Measurements from ENCODE around the gene NOS3. TPM values are rescaled to one million over a fixed set of nuclear protein-coding genes. Genes with fewer than 3 reads are reported as not detected.

Gene NOS3
- polyA plus RNA-seq, 1 of the 3 experiments (the other 2 are of a cell fraction): 0.41 TPM

DNA sequence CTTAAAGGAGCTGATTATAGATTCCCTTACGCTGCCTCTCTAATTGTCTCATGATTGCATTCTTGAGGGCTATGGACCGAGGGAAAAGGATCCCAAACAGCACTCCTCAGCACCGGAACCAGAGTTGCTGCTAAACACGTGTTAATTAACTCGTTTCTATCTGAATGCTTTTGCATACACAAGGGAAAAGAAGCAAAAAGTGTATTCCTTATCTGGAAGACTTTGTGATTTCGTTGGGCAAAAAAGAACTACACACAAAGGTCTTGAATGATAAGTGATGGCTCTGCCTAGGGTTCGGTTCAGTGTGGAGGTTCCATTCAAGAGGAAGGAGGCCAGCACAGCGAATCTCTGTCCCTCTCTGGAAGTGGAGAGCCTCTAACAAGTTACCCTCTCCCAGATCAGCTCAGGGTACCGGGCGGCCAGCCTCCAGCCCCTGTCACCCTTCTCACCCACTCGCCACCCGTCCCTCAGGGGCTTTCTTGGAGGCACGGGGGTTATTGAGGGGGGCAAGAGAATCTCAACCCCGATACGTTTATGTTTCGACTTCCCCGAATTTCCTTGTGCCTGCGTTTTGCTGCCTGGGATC is 68.1 kb downstream of the NOS3 start:
- Histone ChIP-seq H3K9ac (peak overlapping the region; percentile 84), H3F3A (replicated peaks; ENCODE audit: insufficient read depth) (no peaks in the 10 kb centered on the region), H4K20me1 (ENCODE audit: insufficient read depth) (peaks cover 32% of the 10 kb centered on the region), H2AFZ (ENCODE audit: low read depth) (0 out of 2 replicates have a peak overlapping the region, but pooled peaks have one; percentile 76), H3K9me2 (no peaks in the 10 kb centered on the region), H3K79me2 (ENCODE audit: insufficient read depth) (peaks cover 62% of the 10 kb centered on the region), H3K4me2 (peak overlapping the region; percentile 85), H3K9me3 (no peaks in the 10 kb centered on the region), H3K4me1 (ENCODE audit: control insufficient read depth in 1 of 2, insufficient read depth in 2 of 2, low read depth in 1 of 2, low read length in 1 of 2) (peaks cover 28 to 50% of the 10 kb centered on the region in 2 experiments), H3K36me3 (replicated peaks in 1 of 2; ENCODE audit: control insufficient read depth in 1 of 2, insufficient read depth in 2 of 2, low read length in 1 of 2) (peaks cover 17 to 33% of the 10 kb centered on the region in 2 experiments), H3K27ac (ENCODE audit: low read depth in 2 of 2, low read length in 1 of 2) (peak overlapping the region; percentile 95 to 99), H3K4me3 (ENCODE audit: low read depth in 2 of 2, low read length in 1 of 2) (peak overlapping the region; percentile 66 to 99), H3K27me3 (ENCODE audit: insufficient read depth) (no peaks in the 10 kb centered on the region)
- 20% methylated on average over 18 of the region's 18 CpGs for WGBS (ENCODE audit: low lambda C conversion rate)
- no peak for DNase-seq
- no peak for TF ChIP-seq NFIC (IDR thresholded peaks at IDR 0.05; ENCODE audit: borderline replicate concordance)
- TF ChIP-seq EZH2phosphoT487 (IDR thresholded peaks at IDR 0.05; ENCODE audit: borderline replicate concordance, low read depth): no peak
- TF ChIP-seq EP300 (IDR thresholded peaks at IDR 0.05; ENCODE audit: borderline replicate concordance in 1 of 2, low read depth in 1 of 2, low read length in 1 of 2): no peak
- no peak for TF ChIP-seq MEF2A (IDR thresholded peaks at IDR 0.05; ENCODE audit: borderline replicate concordance, low read depth)
- no peak for TF ChIP-seq JUND (IDR thresholded peaks at IDR 0.05)
- TF ChIP-seq GATA2 (CRISPR knock-in tag; IDR thresholded peaks at IDR 0.05): no peak
- TF ChIP-seq YY1 (IDR thresholded peaks at IDR 0.05; ENCODE audit: low read depth): no peak
- TF ChIP-seq TAF1 (IDR thresholded peaks at IDR 0.05; ENCODE audit: borderline replicate concordance, low read depth, low read length): no peak
- TF ChIP-seq SMC3 (IDR thresholded peaks at IDR 0.05; ENCODE audit: low read depth, low read length): no peak
- no peak for TF ChIP-seq TCF12 (IDR thresholded peaks at IDR 0.05)
- no peak for TF ChIP-seq RXRA (IDR thresholded peaks at IDR 0.05; ENCODE audit: borderline replicate concordance, low read depth)
- no peak for TF ChIP-seq CHD2 (IDR thresholded peaks at IDR 0.05; ENCODE audit: low read length, partially characterized antibody)
- no peak for TF ChIP-seq FOXM1 (IDR thresholded peaks at IDR 0.05; ENCODE audit: low read depth)
- ChIA-PET POLR2A (interaction anchor here (0.8 to 2.3 kb wide), 5 partner anchors 11 to 27 kb away, joined by 3 to 11 read pairs (median 3); partner anchors contain the start of genes AGAP3, ASIC3 and FASTK), CTCF (interaction anchor here (0.6 to 12.2 kb wide), 12 partner anchors 9 to 73 kb away, joined by 3 to 126 read pairs (median 4); partner anchors contain the start of genes ABCB8, ASIC3, FASTK and TMUB1)

GRCh38 chr7:151059367-151060112 is 68.7 kb downstream of the NOS3 start, which contains the start of gene SLC4A2:
SLC4A2 (plus strand) TSS chr7:151059589; CDS start chr7:151061988, 2,399 bp downstream.
- Histone ChIP-seq H3K9me3 (no peaks in the 10 kb centered on the region), H3K9ac (peak within 1 kb of the TSS; percentile 84), H2AFZ (ENCODE audit: low read depth) (peak within 1 kb of the TSS; percentile 83), H3K36me3 (replicated peaks in 1 of 2; ENCODE audit: control insufficient read depth in 1 of 2, insufficient read depth in 2 of 2, low read length in 1 of 2) (peaks cover 20 to 31% of the 10 kb centered on the region in 2 experiments), H3K27me3 (ENCODE audit: insufficient read depth) (no peaks in the 10 kb centered on the region), H3K9me2 (no peaks in the 10 kb centered on the region), H4K20me1 (ENCODE audit: insufficient read depth) (peaks cover 36% of the 10 kb centered on the region), H3K79me2 (ENCODE audit: insufficient read depth) (peaks cover 69% of the 10 kb centered on the region), H3K4me1 (ENCODE audit: control insufficient read depth in 1 of 2, insufficient read depth in 2 of 2, low read depth in 1 of 2, low read length in 1 of 2) (peaks cover 28 to 50% of the 10 kb centered on the region in 2 experiments), H3K4me2 (peak within 1 kb of the TSS; percentile 85), H3K4me3 (ENCODE audit: low read depth in 2 of 2, low read length in 1 of 2) (peak within 1 kb of the TSS; percentile 66 to 99), H3F3A (replicated peaks; ENCODE audit: insufficient read depth) (no peaks in the 10 kb centered on the region), H3K27ac (ENCODE audit: low read depth in 2 of 2, low read length in 1 of 2) (peak within 1 kb of the TSS; percentile 95 to 99)
- WGBS (ENCODE audit: low lambda C conversion rate): under 1% methylated on average over 48 of the region's 75 CpGs
- CTCF ChIA-PET: interaction anchor here (0.6 to 12.2 kb wide), 27 partner anchors 10 to 161 kb away, joined by 3 to 126 read pairs (median 4); partner anchors contain the start of genes ABCB8, ASIC3, FASTK and TMUB1
- peak; percentile 98 for DNase-seq
- 0 out of 2 replicates have a peak, but pooled peaks have one; percentile 9 for TF ChIP-seq YY1 (IDR thresholded peaks at IDR 0.05; ENCODE audit: low read depth)
- 0 out of 2 replicates have a peak, but pooled peaks have one; percentile 5 for TF ChIP-seq GABPA (IDR thresholded peaks at IDR 0.05; ENCODE audit: low read depth)
- TF ChIP-seq TEAD4 (IDR thresholded peaks at IDR 0.05; ENCODE audit: borderline replicate concordance, insufficient read depth): 0 out of 2 replicates have a peak, but pooled peaks have one; percentile 13
- peak; percentile 27 for TF ChIP-seq TAF1 (IDR thresholded peaks at IDR 0.05; ENCODE audit: borderline replicate concordance, low read depth, low read length)
- TF ChIP-seq, protein P1, sequence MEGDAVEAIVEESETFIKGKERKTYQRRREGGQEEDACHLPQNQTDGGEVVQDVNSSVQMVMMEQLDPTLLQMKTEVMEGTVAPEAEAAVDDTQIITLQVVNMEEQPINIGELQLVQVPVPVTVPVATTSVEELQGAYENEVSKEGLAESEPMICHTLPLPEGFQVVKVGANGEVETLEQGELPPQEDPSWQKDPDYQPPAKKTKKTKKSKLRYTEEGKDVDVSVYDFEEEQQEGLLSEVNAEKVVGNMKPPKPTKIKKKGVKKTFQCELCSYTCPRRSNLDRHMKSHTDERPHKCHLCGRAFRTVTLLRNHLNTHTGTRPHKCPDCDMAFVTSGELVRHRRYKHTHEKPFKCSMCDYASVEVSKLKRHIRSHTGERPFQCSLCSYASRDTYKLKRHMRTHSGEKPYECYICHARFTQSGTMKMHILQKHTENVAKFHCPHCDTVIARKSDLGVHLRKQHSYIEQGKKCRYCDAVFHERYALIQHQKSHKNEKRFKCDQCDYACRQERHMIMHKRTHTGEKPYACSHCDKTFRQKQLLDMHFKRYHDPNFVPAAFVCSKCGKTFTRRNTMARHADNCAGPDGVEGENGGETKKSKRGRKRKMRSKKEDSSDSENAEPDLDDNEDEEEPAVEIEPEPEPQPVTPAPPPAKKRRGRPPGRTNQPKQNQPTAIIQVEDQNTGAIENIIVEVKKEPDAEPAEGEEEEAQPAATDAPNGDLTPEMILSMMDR (IDR thresholded peaks at IDR 0.05): peak; percentile 67
- TF ChIP-seq CHD2 (IDR thresholded peaks at IDR 0.05; ENCODE audit: low read length, partially characterized antibody): peak; percentile 16
- peak; percentile 26; the same call in 1 of the 2 replicates for TF ChIP-seq SIN3A (IDR thresholded peaks at IDR 0.05; ENCODE audit: borderline replicate concordance, low read depth, low read length)
- TF ChIP-seq POLR2AphosphoS5 (IDR thresholded peaks at IDR 0.05; ENCODE audit: low read depth, low read length): peak; percentile 44
- no peak for TF ChIP-seq FOXJ3 (CRISPR knock-in tag; IDR thresholded peaks at IDR 0.05)
- TF ChIP-seq EP300 (IDR thresholded peaks at IDR 0.05; ENCODE audit: borderline replicate concordance in 1 of 2, low read depth in 1 of 2, low read length in 1 of 2): no peak; a peak in 1 of 4 replicates
- peak; percentile 50 for TF ChIP-seq NRF1 (IDR thresholded peaks at IDR 0.05; ENCODE audit: low read depth, low read length)
- POLR2A ChIA-PET: interaction anchor here (0.7 to 2.3 kb wide), 6 partner anchors 12 to 89 kb away, joined by 3 to 11 read pairs (median 4); partner anchors contain the start of genes ABCB8 and ASIC3
